GM12875 (cell line): ENCODE results near the gene TAF6.
"Not testable (repeated sequence)": the region's sequence is repeated elsewhere in the genome, so short reads cannot be mapped to it uniquely, and the experiment has no call there.

ENCODE experiments used
- H3K4me3 ChIP-seq: one replicate; pipeline ENCODE4 v1.5.1; 2011; ENCODE audit warnings: low read depth, low read length, control low read depth
- TF ChIP-seq, protein P1 (sequence below): IDR thresholded peaks from 2 replicates; pipeline ENCODE4 v1.5.1; 2011; ENCODE audit warnings: low read depth, mild to moderate bottlenecking, control low read depth, inconsistent platforms, low read length, moderate library complexity, borderline replicate concordance; ENCODE audit not compliant: insufficient read depth

Gene TAF6

DNA sequence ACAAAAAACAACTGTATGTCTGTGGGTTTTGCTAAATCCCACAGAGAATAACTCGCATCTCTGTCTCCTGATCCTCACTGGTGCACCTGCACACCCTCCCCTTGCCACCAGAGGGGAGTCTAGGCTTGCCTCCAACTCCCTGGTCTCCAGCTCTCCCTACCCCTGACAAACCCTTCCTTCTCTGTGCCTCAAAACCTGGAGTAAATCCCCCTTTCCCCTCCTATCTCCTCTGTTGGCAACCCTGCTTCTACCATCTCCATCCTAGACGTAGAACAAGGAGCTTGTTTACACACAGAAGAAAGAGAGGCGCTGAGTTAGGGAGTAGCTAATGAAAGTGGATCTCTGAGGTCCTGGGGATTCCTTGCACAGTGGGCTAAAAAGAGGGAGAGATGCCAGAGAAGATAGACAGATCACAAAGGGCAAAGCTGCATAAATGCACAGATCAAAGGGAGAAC, 13.6 kb upstream of the TAF6 start:
- TF ChIP-seq, protein P1, sequence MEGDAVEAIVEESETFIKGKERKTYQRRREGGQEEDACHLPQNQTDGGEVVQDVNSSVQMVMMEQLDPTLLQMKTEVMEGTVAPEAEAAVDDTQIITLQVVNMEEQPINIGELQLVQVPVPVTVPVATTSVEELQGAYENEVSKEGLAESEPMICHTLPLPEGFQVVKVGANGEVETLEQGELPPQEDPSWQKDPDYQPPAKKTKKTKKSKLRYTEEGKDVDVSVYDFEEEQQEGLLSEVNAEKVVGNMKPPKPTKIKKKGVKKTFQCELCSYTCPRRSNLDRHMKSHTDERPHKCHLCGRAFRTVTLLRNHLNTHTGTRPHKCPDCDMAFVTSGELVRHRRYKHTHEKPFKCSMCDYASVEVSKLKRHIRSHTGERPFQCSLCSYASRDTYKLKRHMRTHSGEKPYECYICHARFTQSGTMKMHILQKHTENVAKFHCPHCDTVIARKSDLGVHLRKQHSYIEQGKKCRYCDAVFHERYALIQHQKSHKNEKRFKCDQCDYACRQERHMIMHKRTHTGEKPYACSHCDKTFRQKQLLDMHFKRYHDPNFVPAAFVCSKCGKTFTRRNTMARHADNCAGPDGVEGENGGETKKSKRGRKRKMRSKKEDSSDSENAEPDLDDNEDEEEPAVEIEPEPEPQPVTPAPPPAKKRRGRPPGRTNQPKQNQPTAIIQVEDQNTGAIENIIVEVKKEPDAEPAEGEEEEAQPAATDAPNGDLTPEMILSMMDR, result peak; percentile 96

GRCh38 chr7:100132126-100132525, 13.0 kb upstream of the TAF6 start:
- TF ChIP-seq, protein P1, result no peak
- H3K4me3 ChIP-seq, result no peak overlapping the region

More for the DNA sequence above, 13.6 kb upstream of the TAF6 start:
- H3K4me3 ChIP-seq, result no peak overlapping the region

GRCh38 chr7:100130608-100131453, 11.7 kb upstream of the TAF6 start:
- H3K4me3 ChIP-seq, result no peak overlapping the region
- TF ChIP-seq, protein P1, result peak; percentile 80

DNA sequence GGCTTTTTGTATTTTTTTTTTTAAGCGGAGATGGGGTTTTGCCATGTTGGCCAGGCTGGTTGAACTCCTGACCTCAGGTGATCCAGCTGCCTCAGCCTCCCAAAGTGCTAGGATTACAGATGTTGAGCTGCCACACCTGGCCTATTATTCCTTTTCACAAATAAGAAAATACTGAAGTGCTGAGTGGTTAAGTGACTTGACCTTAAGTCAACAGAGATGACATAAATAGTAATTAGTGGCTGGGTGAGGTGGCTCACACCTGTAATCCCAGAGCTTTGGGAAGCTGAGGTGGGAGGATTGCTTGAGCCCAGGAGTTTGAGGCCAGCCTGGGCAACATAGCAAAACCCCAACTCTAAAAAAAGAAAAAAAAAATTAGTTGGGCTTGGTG, 11.1 kb upstream of the TAF6 start:
- H3K4me3 ChIP-seq, result not testable (repeated sequence)

DNA sequence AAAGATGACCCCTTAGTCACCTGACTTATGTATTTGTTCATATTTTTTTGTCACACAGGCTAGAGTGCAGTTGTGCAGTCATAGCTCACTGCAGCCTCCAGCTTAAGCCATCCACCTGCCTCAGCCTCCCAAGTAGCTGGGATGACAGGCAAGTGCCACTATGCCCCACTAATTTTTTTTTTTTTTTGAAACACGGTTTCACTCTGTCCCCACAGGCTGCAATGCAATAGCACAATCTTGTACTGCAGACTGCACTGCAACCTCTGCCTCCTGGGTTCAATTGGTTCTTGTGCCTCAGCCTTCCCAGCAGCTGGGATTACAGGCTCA, 9.4 kb upstream of the TAF6 start:
- H3K4me3 ChIP-seq, result no peak overlapping the region
- TF ChIP-seq, protein P1, result no peak

DNA sequence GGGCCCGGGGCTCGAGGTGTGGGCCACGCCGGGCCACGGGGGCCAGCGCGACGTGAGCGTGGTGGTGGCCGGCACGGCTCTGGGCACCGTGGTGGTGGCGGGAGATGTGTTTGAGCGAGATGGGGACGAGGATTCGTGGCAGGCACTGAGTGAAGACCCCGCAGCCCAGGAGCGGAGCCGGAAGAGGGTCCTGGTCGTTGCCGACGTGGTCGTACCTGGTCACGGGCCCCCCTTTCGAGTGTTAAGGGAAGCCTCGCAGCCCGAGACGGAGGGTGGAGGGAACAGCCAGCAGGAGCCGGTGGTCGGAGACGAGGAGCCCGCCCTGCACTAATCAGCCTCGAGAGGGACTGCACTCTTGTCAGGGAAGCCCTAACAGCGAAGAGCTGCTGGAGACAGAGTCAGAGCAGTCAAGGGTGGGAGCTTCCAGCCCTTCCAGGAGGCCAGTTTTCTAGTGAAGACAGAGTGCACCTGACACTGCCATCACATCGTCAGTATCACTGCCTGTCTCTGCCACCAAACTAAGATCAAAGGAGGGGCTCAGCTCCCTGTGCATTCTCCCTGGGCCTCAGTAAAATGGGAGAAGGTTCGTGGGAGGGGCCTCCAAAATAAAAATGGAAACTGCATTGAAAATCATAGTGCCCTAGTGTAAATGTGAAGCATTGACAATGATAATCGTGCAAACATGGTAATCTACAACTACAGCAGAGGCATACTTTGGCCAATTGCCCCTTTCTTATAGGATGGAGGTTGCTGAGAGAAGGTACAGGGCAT, 8.9 kb upstream of the TAF6 start:
- peak overlapping the region; percentile 87 for H3K4me3 ChIP-seq
- TF ChIP-seq, protein P1, result no peak

- peak within 1 kb of the TSS; percentile 87 for H3K4me3 ChIP-seq
- TF ChIP-seq, protein P1, result no peak
These were observed 8.0 kb upstream of the TAF6 start, which contains the start of gene MBLAC1 for GRCh38 chr7:100126931-100127865. Gene MBLAC1 (plus strand): TSS chr7:100126967. CDS start chr7:100127396, 429 bp downstream.
